Fibroblast of lung (primary cell): Measurements from ENCODE around the gene NOC4L.

Experiments used
- CTCF ChIP-seq, 2 donors: IDR thresholded peaks in 1 of 2; conservative IDR thresholded peaks in 1 of 2; 1 replicate in 1 of 2; 2 replicates in 1 of 2; pipeline ENCODE4 v1.5.1; 2011 to 2012; ENCODE audit warnings: low read length in 2 of 2, control low read depth in 1 of 2, inconsistent platforms in 1 of 2, low read depth in 1 of 2, mild to moderate bottlenecking in 1 of 2
- EZH2 ChIP-seq: IDR thresholded peaks from 2 replicates; pipeline ENCODE4 v1.5.1; 2012; ENCODE audit warnings: low read length, control low read depth, mild to moderate bottlenecking; ENCODE audit errors: missing control alignments

GRCh38 chr12:132156573-132157325 is 12.5 kb downstream of the NOC4L start:
- TF ChIP-seq CTCF (conservative IDR thresholded peaks at IDR 0.05 in 1 of 2, IDR thresholded peaks at IDR 0.05 in 1 of 2; ENCODE audit: low read depth in 1 of 2, low read length in 2 of 2), result no peak
- no peak for TF ChIP-seq EZH2
